Activated CD8-positive, alpha-beta T cell treated with anti-CD3 and anti-CD28 coated beads for 36 hours (primary cell): ENCODE measurements around the gene SORCS2. TPM values are rescaled to one million over a fixed set of nuclear protein-coding genes. Genes with fewer than 3 reads are reported as not detected.

Source experiments
- ATAC-seq: fragments of 200-7000 bp; cut with Tn5 transposase; one replicate; pipeline ENCODE4 v1.10.0; 2021; ENCODE audit warnings: mild to moderate bottlenecking, moderate library complexity
- CTCF ChIA-PET: fragments of 350-600 bp; sonication (Branson Sonifier 250); formaldehyde crosslinking; loops from one replicate; lab custom pipeline; 2021; ENCODE audit warnings: antibody characterized with exemption; lab: Charles Lee
- POLR2A ChIA-PET: fragments of 350-600 bp; sonication (Branson Sonifier 250); formaldehyde crosslinking; loops from one replicate; lab custom pipeline; 2021; ENCODE audit warnings: antibody characterized with exemption; lab: Charles Lee
- DNase-seq: peaks from one replicate; pipeline ENCODE4 v3.0.0-alpha.2; 2020
- H3K27ac Mint-ChIP-seq: one replicate; pipeline ENCODE4 v1.8.0; 2021; ENCODE audit warnings: mild to moderate bottlenecking, mixed read lengths
- H3K27me3 Mint-ChIP-seq: one replicate; pipeline ENCODE4 v1.8.0; 2021; ENCODE audit warnings: mixed read lengths
- H3K36me3 Mint-ChIP-seq: one replicate; pipeline ENCODE4 v1.8.0; 2021; ENCODE audit warnings: low read depth, mixed read lengths
- H3K4me1 Mint-ChIP-seq: one replicate; pipeline ENCODE4 v1.8.0; 2021; ENCODE audit warnings: low read depth, mixed read lengths
- H3K4me3 Mint-ChIP-seq: one replicate; pipeline ENCODE4 v1.8.0; 2021; ENCODE audit warnings: mild to moderate bottlenecking, moderate library complexity, mixed read lengths
- H3K9me3 Mint-ChIP-seq: one replicate; pipeline ENCODE4 v1.8.0; 2021; ENCODE audit warnings: mixed read lengths
- intact Hi-C: fragments of 100-400 bp; cut with micrococcal nuclease; formaldehyde crosslinking; loops from one replicate; pipeline ENCODE4 v1.10.0; 2022
- total RNA-seq, 2 experiments: library from RNA; stranded (reverse); gene quantifications; one replicate each; pipeline ENCODE4 v1.2.3, GENCODE V29; 2021
- TF ChIP-seq, protein P1 (sequence below): fragments of 200-600 bp; IDR thresholded peaks from one replicate; pipeline ENCODE4 v1.8.0; 2022; ENCODE audit warnings: antibody characterized with exemption, mild to moderate bottlenecking

The SORCS2 gene
- total RNA-seq, 2 experiments from 2014 or later, result 0.05 TPM; not detected in 1

DNA sequence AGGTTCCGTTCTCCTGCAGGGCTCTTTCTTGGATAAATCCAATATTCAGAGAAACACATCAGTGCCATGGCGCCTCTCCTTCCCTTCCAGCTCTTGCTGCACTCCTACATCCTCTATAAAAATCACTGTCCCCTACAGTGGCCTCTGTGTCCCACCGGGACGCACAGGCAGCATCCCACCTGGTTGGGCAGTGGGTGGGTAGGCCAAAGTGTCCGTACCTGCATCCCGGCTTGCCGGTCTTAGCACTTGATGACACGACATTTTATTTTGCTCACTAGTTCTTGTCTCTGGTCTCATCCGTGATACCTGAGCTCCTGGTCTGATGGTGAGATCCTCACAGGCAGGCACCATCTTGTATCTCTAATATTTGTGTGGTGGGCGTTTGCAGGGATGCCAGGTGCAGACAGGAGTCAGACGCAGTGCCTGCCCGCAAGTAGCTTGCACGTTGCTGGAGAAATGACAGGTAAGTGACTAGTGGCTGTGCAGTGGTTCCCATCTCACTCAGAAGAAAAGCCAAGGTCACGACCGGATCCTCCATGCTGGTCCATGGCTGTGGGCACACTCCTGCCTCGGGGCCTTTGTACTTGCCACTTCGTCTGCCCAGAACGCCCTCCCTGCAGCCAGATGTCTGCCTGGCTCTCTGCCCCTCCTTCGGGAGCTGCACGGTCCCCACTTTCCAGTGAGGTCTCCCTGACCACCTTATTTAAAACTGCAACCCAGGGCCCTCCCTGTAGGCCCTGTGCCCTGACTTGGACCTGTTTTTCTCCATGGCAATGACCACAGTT, 109.7 kb downstream of the SORCS2 start:
- ATAC-seq (no peak), DNase-seq (no peak)
- H3K4me1 Mint-ChIP-seq, result no peaks in the 10 kb centered on the region
- H3K4me3 Mint-ChIP-seq, result no peak overlapping the region
- ChIA-PET POLR2A (no interaction called here), CTCF (no interaction called here)
- H3K36me3 Mint-ChIP-seq, result no peaks in the 10 kb centered on the region
- H3K27ac Mint-ChIP-seq, result no peak overlapping the region
- peaks cover 5% of the 10 kb centered on the region for H3K27me3 Mint-ChIP-seq
- TF ChIP-seq, protein P1, sequence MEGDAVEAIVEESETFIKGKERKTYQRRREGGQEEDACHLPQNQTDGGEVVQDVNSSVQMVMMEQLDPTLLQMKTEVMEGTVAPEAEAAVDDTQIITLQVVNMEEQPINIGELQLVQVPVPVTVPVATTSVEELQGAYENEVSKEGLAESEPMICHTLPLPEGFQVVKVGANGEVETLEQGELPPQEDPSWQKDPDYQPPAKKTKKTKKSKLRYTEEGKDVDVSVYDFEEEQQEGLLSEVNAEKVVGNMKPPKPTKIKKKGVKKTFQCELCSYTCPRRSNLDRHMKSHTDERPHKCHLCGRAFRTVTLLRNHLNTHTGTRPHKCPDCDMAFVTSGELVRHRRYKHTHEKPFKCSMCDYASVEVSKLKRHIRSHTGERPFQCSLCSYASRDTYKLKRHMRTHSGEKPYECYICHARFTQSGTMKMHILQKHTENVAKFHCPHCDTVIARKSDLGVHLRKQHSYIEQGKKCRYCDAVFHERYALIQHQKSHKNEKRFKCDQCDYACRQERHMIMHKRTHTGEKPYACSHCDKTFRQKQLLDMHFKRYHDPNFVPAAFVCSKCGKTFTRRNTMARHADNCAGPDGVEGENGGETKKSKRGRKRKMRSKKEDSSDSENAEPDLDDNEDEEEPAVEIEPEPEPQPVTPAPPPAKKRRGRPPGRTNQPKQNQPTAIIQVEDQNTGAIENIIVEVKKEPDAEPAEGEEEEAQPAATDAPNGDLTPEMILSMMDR, result no peak
- no peaks in the 10 kb centered on the region for H3K9me3 Mint-ChIP-seq
- intact Hi-C loops, result no loop called here

DNA sequence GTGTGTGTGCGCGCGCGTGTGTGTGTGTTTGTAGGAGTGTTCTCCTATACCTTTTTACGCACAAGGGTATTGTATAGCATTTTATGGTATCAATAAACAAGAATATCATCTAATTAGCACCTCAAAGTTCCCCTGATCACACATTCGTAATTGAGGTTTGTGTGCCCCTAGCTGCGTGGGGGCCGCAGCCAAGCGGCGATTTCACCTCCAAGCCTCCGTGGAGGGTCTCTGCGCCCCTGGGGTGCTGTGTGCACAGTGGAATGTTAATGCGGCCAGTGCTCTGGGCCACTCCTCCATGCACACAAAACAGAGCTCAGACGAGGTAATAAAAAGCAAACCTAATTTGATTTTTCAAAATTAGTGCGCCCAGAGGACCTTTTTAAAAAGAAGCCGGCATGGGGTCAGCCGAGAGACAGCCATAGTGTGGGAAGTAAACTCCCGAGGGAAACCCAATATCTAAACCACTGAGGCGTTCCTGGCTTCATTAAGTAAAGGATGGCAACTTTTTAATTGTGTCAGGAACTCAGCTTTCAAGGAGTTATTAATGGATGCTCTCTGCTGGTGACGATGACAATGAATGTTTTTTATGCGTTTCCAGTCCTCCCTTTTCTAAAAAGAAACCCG, 110.6 kb downstream of the SORCS2 start:
- Mint-ChIP-seq H3K4me3 (no peak overlapping the region), H3K36me3 (no peaks in the 10 kb centered on the region), H3K27ac (no peak overlapping the region), H3K9me3 (no peaks in the 10 kb centered on the region), H3K4me1 (no peaks in the 10 kb centered on the region), H3K27me3 (peaks cover 2% of the 10 kb centered on the region)
- DNase-seq, result no peak
- ATAC-seq, result no peak
- ChIA-PET POLR2A (no interaction called here), CTCF (no interaction called here)
- TF ChIP-seq, protein P1, result no peak
- intact Hi-C loops, result no loop called here

DNA sequence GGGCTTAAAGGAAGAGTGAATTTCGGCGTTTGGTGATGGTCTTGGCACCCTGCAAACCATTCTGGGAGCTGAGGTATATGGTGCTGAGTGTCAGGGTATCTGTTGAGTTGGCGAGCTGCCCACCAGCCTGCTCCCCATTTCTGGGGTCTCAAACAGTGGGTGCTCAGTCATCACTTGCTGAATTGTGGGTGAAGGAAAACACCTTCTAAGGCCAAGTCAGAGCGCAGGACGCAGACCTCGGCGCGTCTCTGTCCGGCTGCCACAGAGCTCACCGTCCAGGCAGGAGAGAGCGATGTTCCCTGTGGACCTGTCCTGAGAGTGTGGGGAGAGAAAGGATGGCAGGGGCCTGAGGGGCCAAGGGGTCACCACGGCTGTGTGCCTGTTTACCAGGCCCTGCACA, 111.2 kb downstream of the SORCS2 start:
- no peak overlapping the region for H3K4me3 Mint-ChIP-seq
- H3K9me3 Mint-ChIP-seq, result no peaks in the 10 kb centered on the region
- no peak overlapping the region for H3K27ac Mint-ChIP-seq
- no peaks in the 10 kb centered on the region for H3K4me1 Mint-ChIP-seq
- H3K27me3 Mint-ChIP-seq, result peaks cover 5% of the 10 kb centered on the region
- DNase-seq (no peak), ATAC-seq (no peak)
- POLR2A ChIA-PET, result no interaction called here
- H3K36me3 Mint-ChIP-seq, result no peaks in the 10 kb centered on the region
- TF ChIP-seq, protein P1, result no peak
- CTCF ChIA-PET, result no interaction called here
- intact Hi-C loops, result no loop called here

DNA sequence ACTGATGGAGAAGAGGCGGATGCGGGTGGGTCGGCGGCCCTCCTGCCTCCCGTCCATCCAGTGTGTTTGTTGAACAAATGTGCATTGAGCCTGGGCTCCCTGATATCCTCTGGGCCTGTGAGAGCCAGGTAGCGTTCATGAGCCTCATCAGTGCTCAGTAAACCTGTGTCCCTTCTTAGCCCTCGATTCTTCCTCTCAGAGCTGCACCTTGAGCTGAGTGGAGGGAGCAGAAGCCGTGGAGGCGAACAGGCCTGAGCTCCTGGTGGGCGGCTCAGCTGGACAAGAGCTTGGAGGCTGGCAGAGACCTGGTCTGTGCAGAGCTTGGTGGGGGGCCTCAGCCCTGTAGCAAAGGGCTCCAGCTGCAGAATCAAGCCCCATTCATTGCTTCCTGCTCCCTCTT, 112.1 kb downstream of the SORCS2 start:
- TF ChIP-seq, protein P1, result no peak
- POLR2A ChIA-PET, result no interaction called here
- Mint-ChIP-seq H3K9me3 (no peaks in the 10 kb centered on the region), H3K36me3 (no peaks in the 10 kb centered on the region), H3K4me3 (no peak overlapping the region), H3K27ac (no peak overlapping the region), H3K4me1 (no peaks in the 10 kb centered on the region), H3K27me3 (peaks cover 5% of the 10 kb centered on the region)
- no peak for ATAC-seq
- DNase-seq, result no peak
- CTCF ChIA-PET, result no interaction called here
- intact Hi-C loops, result no loop called here
